Gastroesophageal sphincter (tissue), 4 donors: ENCODE measurements around the gene KRT14. TPM values are rescaled to one million over a fixed set of nuclear protein-coding genes. Genes with fewer than 3 reads are reported as not detected.

Source experiments
- ATAC-seq: fragments of 150-250 bp; one replicate; pipeline ENCODE4 v1.9.1; 2016; ENCODE audit warnings: mild to moderate bottlenecking, moderate library complexity
- H3K27ac ChIP-seq, 4 donors: fragments of 200-600 bp; sonication (generic) in 3 of 4; 1 replicate in 3 of 4; 2 replicates in 1 of 4; pipeline ENCODE4 v1.5.1; 2016 to 2019
- H3K27me3 ChIP-seq: fragments of 200-600 bp; sonication (generic); one replicate; pipeline ENCODE4 v1.5.1; 2019
- H3K36me3 ChIP-seq, 2 donors: fragments of 200-600 bp; sonication (generic); one replicate each; pipeline ENCODE4 v1.5.1; 2019; ENCODE audit warnings: control low read depth in 1 of 2
- H3K4me1 ChIP-seq, 3 donors: fragments of 200-600 bp; sonication (generic); 1 replicate in 2 of 3; 2 replicates in 1 of 3; pipeline ENCODE4 v1.5.1; 2016 to 2019; ENCODE audit warnings: control low read depth in 2 of 3
- H3K4me3 ChIP-seq, 2 donors: fragments of 200-600 bp; sonication (generic); one replicate each; pipeline ENCODE4 v1.5.1; 2019; ENCODE audit warnings: mild to moderate bottlenecking in 1 of 2, moderate library complexity in 1 of 2
- H3K9me3 ChIP-seq, 3 donors: fragments of 200-600 bp; sonication (generic); one replicate each; pipeline ENCODE4 v1.5.1; 2017 to 2019; ENCODE audit warnings: control low read depth in 2 of 3
- EP300 ChIP-seq: sonication (generic); formaldehyde crosslinking; IDR thresholded peaks from one replicate; pipeline ENCODE4 v1.6.1; 2017; ENCODE audit warnings: antibody characterized with exemption, mild to moderate bottlenecking
- POLR2A ChIP-seq, 2 donors: fragments of 450-650 bp; IDR thresholded peaks; one replicate each; pipeline ENCODE4 v1.6.1; 2017; ENCODE audit warnings: antibody characterized with exemption in 2 of 2, mild to moderate bottlenecking in 2 of 2, moderate library complexity in 1 of 2
- POLR2AphosphoS5 ChIP-seq: sonication (generic); formaldehyde crosslinking; IDR thresholded peaks from one replicate; pipeline ENCODE4 v1.6.1; 2017; ENCODE audit warnings: antibody characterized with exemption
- WGBS, 2 donors: methylation state at CpG; one replicate each; pipeline ENCODE4 v1.1.5; 2018; ENCODE audit warnings: low coverage in 1 of 2; 5-methylcytosine and 5-hydroxymethylcytosine counted together
- total RNA-seq, 4 donors: library from RNA; depleted of rRNA; stranded (reverse); fragments of >200 nt; gene quantifications; one replicate each; pipeline ENCODE4 v1.1.0, GENCODE V29; 2016
- TF ChIP-seq, protein P1 (sequence below), 4 experiments: fragments of 200-600 bp in 2 of 4; fragments of 450-650 bp in 2 of 4; sonication (generic) in 1 of 4; IDR thresholded peaks; one replicate each; pipeline ENCODE4 v1.5.1; 2017 to 2019; ENCODE audit warnings: antibody characterized with exemption in 4 of 4, mild to moderate bottlenecking in 2 of 4, moderate library complexity in 2 of 4

Gene KRT14
- total RNA-seq = 100 to 1,000 TPM in 1 of 4 donors, 10 to 100 TPM in 1, 1 to 10 TPM in 1, not detected in 1; 1.4 to 105 (median 41.1) TPM

DNA sequence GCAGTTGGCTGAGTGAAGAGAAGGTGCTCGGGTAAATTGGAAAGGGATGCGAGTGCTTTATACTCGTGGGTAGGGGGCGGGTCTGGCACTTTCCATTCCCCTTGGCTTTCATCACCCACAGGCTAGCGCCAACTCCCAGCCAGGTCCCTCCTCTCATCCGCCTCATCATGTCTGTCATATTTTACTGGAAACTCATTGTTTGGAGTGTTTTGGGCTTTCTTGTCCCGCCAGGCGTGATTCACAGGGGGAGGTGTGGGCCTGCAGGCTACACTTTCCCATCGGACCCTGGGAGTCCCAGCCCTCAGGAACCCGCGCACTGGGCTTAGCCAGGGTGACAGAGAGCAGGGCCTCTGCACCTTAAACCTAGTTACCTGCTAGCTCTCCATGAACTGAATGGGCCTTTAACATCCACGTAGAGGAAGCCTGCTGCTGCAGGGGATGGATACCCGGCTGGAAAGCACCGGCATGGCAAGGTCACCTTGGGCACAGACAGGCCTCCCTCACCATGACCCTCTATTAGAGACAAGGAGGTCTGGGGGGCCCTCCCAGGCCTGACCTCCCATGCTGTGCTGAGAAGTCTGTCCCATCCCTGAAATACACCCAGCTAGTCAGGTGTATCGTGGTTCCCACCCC is at the start of gene KRT14:
Gene KRT14 (minus strand): TSS at position 33 of the 633 bp plus-strand sequence. CDS start 61 bp downstream, outside the sequence.
- ATAC-seq = no peak
- TF ChIP-seq POLR2A (IDR thresholded peaks at IDR 0.05) (no peak), POLR2AphosphoS5 (no peak), EP300 (no peak)
- TF ChIP-seq, protein P1, sequence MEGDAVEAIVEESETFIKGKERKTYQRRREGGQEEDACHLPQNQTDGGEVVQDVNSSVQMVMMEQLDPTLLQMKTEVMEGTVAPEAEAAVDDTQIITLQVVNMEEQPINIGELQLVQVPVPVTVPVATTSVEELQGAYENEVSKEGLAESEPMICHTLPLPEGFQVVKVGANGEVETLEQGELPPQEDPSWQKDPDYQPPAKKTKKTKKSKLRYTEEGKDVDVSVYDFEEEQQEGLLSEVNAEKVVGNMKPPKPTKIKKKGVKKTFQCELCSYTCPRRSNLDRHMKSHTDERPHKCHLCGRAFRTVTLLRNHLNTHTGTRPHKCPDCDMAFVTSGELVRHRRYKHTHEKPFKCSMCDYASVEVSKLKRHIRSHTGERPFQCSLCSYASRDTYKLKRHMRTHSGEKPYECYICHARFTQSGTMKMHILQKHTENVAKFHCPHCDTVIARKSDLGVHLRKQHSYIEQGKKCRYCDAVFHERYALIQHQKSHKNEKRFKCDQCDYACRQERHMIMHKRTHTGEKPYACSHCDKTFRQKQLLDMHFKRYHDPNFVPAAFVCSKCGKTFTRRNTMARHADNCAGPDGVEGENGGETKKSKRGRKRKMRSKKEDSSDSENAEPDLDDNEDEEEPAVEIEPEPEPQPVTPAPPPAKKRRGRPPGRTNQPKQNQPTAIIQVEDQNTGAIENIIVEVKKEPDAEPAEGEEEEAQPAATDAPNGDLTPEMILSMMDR (IDR thresholded peaks at IDR 0.05) = no peak
- Histone ChIP-seq H3K27me3 (peaks cover 12% of the 10 kb centered on the region), H3K4me3 (no peak within 1 kb of the TSS), H3K36me3 (no peaks in the 10 kb centered on the region), H3K9me3 (peaks cover 0 to 8% (median 0%) of the 10 kb centered on the region in 3 donors), H3K4me1 (no peaks in the 10 kb centered on the region), H3K27ac (no peak within 1 kb of the TSS)
- WGBS, 2 donors = 75 to 91% methylated on average over 4 of the region's 15 CpGs

DNA sequence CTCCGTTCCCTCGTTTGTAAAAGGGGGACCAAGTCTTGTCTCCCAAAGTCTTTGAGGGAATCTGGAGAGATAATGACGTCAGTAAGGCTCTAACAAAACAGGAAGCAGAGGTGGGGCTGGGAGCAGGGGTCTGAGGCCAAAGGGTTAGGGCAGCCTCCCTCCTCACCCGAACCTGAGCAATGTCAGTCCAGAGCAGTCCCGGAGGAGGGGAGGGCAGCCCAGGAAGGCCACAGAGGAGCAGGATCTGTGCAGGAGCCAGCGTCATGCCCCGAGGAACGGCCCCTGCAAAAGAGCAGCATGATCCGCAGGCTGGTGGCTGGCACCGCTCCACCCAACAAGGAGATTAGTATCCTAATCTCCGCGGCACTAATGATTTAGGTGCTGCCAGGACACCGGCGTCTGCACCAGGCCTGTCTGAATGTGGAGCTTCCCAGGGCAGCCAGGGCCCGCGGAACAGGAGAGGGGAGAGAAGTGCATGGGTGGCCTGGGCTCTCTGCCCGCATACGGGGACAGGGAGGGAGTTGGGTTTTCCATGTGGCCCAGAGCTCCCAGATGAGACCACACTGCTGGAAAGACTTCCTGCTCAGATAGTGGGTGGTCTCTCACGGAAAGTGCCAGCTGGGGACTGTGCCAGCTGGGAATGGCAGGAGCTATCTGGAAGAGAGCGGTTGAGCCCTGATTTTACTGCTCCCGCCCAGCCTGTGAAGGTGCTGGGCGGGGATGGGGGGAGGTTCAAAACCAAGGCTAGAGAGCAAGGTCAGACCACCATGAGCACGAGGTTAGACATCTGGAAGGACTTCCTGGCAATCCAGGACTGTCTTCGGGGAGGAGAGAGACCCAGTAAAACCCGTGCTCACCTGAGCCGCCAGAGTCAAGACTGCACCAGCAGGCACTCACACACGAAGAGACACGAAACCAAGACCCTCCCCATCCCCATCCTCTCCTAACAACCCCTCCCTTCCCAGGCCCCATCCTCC is 48.7 kb upstream of the KRT14 start:
- H3K36me3 ChIP-seq = no peaks in the 10 kb centered on the region
- H3K27ac ChIP-seq = no peak overlapping the region
- H3K4me3 ChIP-seq = peak overlapping the region in 1 of 2 donors; percentile 8
- no peak for ATAC-seq
- WGBS, 2 donors = 51 to 59% methylated on average over 9 to 11 of the region's 28 CpGs
- TF ChIP-seq POLR2AphosphoS5 (no peak), EP300 (no peak), POLR2A (IDR thresholded peaks at IDR 0.05) (no peak)
- TF ChIP-seq, protein P1 (IDR thresholded peaks at IDR 0.05) = no peak
- H3K9me3 ChIP-seq = no peaks in the 10 kb centered on the region
- H3K4me1 ChIP-seq = peaks cover 0 to 11% (median 0%) of the 10 kb centered on the region in 3 donors
- H3K27me3 ChIP-seq = peaks cover 7% of the 10 kb centered on the region

DNA sequence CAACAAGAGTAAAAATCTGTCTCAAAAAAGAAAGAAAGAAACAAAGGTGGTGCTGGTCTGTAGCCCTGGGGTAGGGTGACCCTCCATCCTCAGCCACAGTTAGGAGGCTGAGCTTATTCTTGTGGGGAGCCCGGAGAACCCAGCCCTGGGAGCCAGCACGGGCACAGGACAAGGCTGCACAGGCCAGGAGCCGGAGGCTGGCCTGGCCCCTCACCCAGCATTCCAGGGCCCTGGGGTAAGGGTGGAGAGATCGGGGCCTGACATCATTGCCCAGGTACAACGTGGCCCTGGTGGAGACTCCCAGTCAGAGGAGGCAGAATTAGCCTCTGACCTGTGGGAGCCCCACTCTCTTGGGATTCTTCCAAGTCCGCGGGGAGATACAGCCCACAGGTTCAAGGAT is 47.9 kb upstream of the KRT14 start:
- no peaks in the 10 kb centered on the region for H3K36me3 ChIP-seq
- TF ChIP-seq, protein P1 (IDR thresholded peaks at IDR 0.05) = no peak
- TF ChIP-seq POLR2AphosphoS5 (no peak), EP300 (no peak), POLR2A (IDR thresholded peaks at IDR 0.05) (no peak)
- H3K4me1 ChIP-seq = peaks cover 0 to 11% (median 0%) of the 10 kb centered on the region in 3 donors
- WGBS, 2 donors = 87% methylated on average over 3 of the region's 7 CpGs; no CpG with 5 or more reads in 1 of the 2 donors
- no peak overlapping the region for H3K4me3 ChIP-seq
- H3K27ac ChIP-seq = no peak overlapping the region
- no peak for ATAC-seq
- no peaks in the 10 kb centered on the region for H3K9me3 ChIP-seq
- peaks cover 7% of the 10 kb centered on the region for H3K27me3 ChIP-seq

DNA sequence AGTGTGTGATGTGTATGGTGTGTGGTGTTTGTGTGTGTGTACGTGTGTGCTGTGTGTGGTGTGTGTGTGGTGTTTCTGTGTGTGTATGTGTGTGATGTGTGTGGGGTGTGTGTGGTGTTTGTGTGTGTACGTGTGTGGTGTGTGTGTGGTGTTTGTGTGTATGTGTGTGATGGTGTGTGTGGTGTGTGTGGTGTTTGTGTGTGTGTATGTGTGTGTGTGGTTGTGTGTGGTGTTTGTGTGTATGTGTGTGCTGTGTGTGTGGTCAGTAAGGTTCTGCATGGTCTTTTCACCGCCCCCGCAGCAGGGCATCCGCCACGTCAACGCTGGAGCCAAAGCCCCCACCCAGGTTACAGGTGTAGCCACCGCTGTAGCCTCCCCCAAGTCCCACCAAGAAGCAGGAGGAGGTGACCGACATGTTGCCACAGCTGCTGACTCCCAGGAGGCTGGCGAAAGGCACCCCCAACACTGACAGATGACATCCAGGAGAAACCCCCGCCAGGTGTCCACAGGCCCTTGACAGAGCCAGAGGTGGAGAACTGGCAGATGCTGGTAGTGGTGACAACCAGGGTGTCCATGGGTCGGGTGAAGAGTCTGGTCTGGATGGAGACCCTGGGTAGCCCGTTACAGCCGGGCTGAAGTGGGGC is 47.0 kb upstream of the KRT14 start:
- H3K27me3 ChIP-seq = peaks cover 7% of the 10 kb centered on the region
- ATAC-seq = no peak
- no peaks in the 10 kb centered on the region for H3K36me3 ChIP-seq
- no peaks in the 10 kb centered on the region for H3K9me3 ChIP-seq
- H3K4me1 ChIP-seq = peaks cover 0 to 11% (median 0%) of the 10 kb centered on the region in 3 donors
- WGBS, 2 donors = 43 to 84% methylated on average over 1 to 6 of the region's 14 CpGs
- no peak overlapping the region for H3K27ac ChIP-seq
- TF ChIP-seq POLR2A (IDR thresholded peaks at IDR 0.05) (no peak), POLR2AphosphoS5 (no peak), EP300 (no peak)
- TF ChIP-seq, protein P1 (IDR thresholded peaks at IDR 0.05) = no peak
- no peak overlapping the region for H3K4me3 ChIP-seq
